Stimulated activated CD4-positive, alpha-beta T cell treated with anti-CD3 and anti-CD28 coated beads, TNF-alpha, amount 100 ng/mL, for 24 hours (primary cell): ENCODE data around the gene LUZP1.

Experiments
- DNase-seq, 3 experiments: peaks; one replicate each; pipeline ENCODE4 v3.0.0-alpha.2; 2020; ENCODE audit warnings: low read depth in 3 of 3

Gene LUZP1

DNA sequence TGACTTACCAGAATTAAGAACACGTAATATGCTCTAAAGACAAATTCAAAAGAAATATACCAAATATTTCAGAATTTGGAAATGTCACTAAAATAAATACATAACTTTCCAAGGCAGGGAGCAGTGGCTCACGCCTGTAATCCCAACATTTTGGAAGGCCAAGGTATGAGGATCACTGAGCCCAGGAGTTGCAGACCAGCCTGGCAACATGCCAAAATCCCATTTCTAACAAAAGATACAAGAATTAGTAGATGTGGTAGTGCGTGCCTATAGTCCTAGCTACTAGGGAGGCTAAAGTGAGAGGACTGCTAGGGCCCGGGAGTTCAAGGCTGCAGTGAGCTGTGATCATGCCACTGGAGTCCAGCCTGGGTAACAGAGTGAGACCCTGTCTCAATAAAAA is 11.7 kb downstream of the LUZP1 start:
- no peak for DNase-seq

DNA sequence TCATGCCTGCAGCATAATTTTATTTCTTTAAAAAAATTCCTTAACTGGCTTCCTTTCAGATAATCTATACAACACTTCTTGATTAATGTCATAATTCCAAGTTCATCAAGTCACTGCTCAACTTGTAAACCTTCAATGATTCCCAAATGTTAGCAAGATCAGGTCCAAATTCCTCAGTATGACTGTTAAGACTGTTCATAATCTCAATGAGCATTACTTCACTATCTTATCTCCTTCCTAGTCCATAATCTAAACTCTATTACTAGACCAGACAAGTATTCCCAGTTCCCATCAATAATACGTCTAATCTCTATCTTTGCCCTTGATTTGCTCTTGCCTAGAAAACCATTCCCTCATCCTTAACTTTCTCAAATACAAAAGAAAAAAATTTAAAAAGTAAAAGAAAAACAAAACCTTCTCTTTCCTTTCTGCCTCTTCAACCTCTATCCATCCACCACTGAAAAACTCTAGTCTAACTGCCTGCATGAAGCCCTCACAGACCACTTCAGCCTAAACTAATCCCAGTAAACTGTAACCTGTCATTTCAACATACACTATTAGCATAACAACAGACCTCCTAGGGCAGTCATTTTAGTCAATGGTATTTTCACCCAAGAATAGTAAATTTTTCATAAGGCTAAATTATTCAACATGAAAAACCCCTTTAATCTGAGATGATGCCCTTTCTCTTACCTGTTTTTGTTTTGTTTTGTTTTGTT is 15.5 kb downstream of the LUZP1 start:
- DNase-seq, result no peak

DNA sequence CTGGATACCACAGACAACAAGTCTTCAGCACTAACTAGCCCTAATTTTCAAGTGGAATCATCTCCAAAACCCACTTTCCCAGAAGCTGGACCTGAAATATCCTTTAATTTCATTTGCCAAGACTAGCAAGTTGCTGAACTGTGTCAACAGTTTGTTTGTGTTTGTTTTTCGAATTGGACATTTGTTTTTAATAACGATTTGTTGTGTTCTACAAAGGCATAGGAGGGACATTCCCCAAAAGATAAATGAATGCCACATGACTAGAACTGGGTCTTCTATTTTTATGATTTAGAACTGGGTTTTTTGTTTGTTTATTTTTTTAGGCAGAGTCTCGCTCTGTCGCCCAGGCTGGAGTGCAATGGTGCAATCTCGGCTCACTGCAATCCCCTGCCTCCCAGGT is 17.9 kb downstream of the LUZP1 start:
- no peak for DNase-seq

DNA sequence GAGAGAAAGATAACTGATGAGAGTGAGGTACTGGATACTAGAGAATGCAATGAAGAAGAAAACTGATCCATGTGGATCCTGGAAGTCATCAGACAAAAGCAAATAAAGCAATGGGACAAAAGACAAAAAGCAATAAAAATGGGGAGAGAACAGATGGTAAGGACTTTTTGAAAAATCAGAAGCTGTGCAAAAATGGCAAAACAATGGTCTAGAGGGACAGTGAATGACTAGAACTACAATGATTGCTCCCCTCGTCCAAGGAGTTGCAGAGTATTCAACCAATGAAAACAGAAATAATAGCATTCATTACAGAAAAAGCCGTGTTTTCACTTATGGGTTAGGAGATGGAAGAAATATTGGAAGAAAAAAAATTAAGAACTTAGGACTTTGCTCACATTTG is 18.5 kb downstream of the LUZP1 start:
- DNase-seq, result no peak

DNA sequence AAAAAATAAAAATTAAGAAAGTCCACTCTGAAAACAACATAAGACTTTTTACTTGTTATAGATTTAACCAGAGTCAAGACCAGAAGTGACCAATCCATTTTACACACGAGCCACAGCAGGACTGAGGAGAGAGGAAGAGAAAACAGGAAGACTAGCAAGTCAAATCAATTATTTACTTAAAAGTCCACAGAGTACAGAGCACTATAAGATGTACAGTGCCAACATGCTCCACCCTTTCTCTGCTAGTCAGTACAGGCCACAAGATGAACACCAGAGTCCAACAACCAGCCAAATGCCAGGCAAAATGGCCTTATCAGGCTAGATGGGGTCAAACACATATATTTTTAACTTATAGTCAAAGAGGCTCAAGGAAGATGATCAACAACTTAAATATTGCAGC is 19.5 kb downstream of the LUZP1 start:
- DNase-seq, result no peak

DNA sequence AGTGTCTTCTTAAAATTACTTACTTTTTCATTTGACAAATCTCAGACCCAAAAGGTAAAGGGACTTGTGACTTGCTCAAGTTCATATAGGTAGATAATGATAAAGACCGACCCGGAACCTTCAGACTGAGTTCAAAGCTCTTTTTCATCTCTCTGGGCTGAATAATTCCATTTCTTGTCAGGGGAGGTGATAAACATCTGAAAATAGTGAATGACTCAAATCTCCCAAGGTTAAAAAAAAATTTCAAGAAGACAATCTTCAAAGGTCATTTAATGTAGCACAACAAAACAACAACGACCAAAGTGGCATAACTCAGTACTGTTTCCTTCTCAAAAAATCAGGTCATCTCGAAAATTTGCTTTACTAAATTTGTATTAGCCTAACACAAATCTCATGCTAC is 20.6 kb downstream of the LUZP1 start:
- no peak for DNase-seq

DNA sequence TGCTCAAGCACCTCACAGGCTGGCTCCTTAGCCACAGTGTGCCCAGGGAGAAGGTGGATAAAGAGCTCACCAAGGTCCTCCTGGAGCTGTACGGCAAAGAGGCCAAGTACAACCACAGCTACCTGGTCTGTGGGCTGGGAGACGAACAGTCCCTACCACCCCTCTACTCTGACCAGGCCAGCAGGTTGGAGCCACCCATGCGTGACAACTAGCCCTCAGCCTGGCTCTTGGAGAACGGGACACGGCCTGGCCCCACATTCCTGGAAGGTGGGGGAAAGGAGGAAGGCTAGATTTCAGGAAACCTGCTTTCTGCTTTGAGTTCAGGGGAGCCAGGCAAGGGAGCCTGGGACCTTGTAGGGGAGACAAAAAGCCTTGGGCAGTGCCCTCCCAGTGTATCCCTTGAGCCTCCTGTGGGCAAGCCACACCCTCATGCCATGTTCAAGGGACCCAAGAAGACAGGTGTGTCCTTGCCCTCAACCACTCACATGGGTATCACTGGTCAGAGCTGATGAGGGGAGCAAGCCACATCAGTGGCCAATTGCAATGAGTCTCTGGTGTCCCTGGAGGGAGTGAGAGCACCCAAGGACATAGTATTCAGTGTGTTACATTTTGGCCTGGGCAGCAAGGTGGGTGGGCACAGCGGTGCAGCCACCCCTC is 27.6 kb downstream of the LUZP1 start:
- no peak for DNase-seq

DNA sequence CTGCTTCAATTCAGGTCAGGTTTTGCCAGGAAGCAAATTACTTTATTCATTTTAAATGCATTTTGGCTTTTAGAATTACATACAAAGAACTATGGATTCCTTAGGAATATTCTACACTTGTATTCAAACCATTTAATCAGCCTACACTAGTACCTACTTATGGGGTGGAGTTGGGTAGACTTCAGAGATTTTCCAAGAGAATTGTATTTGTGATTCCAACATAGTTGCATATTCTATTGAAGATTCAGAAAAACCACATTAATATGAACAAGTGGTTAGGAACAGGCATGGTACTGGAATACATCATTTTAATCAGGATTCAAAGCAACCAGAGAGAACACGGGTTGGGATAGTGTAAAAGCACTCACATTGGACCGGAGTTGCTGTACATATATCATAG is 33.4 kb downstream of the LUZP1 start:
- no peak for DNase-seq

DNA sequence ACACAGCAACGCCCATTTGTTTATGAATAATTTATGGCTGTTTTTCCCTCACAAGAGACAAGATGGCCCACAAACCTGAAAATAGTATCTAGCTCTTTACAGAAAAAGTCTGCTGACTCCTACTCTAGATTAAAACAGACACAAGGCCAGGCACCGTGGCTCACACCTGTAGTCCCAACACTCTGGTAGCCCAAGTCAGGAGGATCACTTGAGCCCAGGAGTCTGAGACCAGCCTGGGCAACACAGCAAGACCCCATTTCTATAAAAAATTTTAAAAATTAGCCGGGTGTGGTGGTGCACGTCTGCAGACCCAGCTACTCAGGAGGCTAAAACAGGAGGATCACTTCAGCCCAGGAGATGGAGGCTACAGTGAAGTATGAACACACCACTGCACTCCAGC is 34.6 kb downstream of the LUZP1 start:
- no peak for DNase-seq

DNA sequence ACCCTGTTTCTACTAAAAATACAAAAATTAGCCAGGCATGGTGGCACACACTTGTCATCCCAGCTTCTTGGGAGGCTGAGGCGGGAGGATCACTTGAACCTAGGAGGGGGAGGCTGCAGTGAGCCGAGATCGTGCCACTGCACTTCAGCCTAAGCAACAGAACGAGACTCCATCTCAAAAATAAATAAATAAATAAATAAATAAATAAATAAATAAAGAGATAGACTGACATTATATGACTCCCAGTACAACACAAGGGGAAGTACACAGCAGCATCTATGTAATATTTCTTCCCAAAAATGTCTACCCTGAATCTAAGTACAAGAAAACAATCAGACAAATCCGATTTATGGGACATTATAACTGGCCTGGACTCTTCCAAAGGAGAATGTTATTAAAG is 35.1 kb downstream of the LUZP1 start:
- DNase-seq, result no peak

DNA sequence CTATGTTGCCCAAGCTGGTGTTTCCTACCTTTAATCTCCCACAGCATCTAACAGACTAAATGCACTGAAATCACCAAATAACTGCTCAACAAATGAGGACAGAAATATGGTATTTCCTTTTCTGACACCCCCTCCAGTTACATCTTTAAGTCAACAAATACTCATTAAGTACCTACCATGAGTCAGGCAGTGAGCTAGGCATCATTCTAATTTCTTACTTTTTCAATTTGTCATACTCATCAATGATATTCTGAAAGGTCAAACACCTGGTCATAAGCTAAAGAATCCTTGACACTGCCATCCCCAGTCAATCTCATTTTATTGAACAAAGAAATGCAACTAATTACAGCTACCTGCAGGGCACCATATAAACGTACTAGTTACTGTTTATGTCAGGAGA is 36.6 kb downstream of the LUZP1 start:
- no peak for DNase-seq

DNA sequence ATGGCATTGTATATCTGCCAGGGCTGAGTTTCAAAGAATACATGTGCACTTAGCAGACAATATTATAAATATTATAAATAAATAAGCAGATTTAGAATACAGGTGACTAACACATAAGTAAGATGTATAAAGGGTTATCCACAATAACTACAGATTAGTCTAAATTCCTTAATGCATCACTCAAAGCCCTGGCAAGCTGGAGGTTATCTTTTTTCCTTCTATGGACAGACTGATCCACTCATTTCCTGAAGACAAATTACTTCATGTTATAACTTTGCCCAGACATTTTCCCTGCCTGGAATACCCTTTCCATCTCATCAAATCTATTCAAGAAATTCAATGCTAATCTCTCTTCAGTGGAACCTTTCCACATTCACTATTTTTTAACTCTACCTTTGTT is 38.8 kb downstream of the LUZP1 start:
- DNase-seq, result no peak

DNA sequence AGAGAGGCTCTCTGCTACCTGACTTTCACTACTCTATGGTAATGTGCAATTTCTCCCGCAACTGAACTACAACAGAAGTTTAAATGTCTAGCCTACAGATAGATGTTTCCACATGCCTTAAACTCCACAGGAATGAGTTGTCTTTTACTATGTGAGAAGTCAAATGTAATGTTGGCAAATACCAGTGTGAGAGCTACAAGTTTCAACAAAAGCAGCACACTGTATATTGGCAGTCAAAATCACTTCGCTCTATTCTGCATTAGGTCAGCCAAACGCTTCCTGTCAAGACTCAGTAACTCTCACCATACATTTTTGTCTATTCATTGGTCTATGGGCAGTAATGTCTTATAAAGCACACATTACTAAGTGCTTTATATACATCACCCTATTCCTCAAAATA is 41.9 kb downstream of the LUZP1 start:
- no peak for DNase-seq

DNA sequence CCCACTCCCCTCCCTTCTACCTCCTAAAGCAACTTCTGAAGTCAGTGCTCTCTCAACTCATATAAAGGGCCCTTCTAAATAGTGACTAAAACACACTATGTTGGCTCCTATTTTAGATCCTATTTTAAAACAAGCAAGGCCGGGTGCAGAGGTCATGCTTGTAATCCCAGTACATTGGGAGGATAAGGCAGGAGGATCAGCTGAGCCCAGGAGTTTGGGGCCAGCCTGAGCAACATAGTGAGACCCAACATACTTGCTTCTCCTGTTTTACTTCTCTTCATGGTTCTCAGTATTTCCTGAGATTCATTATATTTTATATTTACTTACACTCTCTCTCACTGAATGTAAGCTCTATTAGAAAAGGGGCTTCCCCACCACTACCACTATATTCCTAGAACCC is 42.5 kb downstream of the LUZP1 start:
- DNase-seq, result no peak

DNA sequence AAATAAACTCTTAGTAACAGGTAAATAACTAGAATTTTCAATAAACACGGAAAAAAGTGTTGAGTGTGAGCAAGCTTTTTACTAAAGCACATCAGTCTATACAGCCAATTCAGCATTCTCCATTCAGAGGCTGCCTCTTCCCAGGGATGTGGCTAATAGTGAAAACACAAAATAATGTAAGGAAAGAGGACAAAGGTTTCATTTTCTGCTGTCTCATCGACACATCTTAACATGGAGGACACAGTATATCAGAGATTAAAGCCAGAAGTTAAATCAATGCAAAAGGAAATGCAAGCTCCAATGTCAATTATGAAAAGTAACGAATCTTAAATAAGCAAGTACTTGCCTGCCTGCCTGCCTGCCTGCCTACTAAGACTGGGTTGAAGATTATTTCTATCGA is 43.2 kb downstream of the LUZP1 start:
- DNase-seq, result no peak

DNA sequence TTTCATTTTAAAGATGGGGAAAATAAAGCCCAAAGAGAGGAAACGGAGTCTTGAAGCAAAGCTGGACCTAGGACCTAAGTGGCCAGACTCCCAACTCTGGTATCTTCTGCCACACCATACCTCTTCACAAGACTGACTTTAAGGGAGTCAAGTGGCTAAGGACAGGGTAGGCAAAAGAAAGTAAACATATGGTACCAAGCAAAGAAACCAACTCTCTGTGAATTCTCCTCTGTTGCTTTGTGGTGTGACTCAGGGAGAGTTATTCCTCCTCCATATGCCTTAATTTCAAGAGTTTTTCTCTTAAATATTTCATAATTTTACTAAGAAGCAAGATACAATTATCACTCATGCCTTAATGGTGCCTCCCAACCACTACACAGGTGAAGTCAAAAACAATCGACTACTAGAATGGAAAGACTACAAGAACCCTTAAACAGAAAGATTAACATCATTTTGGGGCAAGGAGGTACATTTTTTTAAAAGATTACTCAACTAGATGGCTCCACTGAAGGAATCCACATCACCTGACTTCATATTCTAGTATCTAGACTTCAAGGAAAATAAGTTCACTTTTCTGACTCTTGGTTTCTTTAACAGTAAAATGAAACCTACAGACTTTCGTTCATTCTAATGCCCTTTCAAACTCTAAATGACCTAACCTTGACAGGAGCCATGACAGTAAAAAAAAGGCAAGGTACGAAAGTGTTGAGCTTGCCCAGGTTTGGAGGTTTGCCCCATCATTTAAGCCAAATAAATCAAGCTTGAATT is 44.2 kb downstream of the LUZP1 start:
- DNase-seq, result no peak

DNA sequence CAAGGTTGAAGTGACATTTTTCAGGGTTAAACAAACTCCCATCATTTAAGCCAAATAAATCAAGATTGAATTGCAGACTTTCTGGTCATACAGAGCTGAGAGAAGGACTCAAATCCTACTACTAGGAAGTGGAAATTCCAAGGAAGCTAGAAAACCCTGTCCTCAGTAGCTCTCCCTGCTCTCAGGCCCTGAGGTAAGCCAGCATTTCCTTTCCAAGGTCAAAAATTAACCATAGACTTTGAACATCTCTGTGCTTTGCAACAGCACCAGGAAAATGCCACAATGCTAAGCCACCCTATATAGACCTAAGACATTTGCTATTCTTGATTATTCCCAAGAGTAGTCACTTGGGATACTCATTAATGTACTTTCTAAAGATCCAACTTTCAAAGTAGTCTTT is 45.1 kb downstream of the LUZP1 start:
- DNase-seq, result no peak

DNA sequence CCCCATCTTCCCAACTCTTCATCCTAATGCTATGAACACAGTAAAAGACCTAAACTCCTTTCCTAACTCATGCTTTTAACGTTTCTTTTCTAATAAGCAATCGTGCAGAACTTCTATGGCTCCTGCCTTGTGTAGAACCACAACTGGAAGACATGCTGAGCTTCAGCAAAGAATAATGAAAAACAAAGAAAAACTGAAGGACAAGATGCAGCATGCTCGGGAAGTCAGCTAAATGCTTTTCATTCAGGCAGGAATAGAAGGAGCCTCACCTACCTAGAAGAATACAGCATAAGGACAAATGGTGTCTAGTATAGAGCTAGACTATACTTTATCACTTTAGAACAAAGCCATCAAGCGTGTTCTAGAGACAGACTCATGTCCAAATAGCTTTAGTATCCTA is 45.9 kb downstream of the LUZP1 start:
- no peak for DNase-seq

DNA sequence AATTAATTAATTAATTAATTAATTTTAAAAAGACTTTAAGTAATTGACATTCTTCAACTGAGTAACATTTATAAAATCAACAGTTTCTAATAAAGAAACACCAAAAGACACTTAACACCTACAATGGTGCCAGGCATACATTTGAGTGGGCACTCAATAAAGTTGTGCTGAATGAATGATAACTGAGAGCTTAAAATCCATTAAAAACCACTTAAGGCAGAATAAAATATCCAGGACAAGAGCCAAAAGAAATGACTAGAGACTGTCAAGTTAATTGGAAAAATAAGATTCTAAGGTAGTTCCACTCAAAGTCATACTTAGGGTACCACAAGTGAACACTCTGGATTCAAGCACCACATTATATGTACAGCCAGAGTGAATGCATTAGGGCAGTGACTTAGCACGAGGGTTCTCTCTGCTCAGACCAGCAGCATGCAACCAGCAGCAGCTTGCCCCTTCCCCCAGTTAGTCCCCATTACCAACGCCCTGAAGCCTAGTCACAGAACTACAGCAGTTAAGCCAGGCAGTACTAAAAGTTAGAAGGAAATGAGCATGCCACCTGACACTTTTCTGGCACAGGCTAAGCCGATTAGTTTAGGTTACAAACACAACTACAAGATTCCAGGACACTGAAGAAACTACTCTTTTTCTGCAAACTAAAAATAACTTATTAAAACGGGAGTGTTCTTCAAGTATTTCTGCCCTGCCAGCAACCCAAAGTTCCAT is 46.5 kb downstream of the LUZP1 start:
- no peak for DNase-seq

DNA sequence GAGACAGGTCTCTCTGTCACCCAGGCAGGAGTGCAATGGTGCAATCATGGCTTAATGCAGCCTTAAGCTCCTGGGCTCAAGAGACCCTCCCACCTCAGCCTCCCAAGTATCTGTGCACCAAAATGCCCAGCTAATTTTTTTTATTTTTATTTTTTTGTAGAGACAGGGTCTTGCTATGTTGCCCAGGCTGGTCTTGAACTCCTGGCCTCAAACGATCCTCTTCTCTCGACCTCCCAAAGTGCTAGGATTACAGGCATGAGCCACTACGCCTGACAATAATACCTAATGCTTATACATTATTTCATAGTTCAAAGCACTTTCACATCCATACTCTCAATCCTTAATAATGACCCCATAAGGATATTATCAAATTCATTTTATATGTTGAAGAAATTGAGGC is 48.3 kb downstream of the LUZP1 start:
- no peak for DNase-seq

DNA sequence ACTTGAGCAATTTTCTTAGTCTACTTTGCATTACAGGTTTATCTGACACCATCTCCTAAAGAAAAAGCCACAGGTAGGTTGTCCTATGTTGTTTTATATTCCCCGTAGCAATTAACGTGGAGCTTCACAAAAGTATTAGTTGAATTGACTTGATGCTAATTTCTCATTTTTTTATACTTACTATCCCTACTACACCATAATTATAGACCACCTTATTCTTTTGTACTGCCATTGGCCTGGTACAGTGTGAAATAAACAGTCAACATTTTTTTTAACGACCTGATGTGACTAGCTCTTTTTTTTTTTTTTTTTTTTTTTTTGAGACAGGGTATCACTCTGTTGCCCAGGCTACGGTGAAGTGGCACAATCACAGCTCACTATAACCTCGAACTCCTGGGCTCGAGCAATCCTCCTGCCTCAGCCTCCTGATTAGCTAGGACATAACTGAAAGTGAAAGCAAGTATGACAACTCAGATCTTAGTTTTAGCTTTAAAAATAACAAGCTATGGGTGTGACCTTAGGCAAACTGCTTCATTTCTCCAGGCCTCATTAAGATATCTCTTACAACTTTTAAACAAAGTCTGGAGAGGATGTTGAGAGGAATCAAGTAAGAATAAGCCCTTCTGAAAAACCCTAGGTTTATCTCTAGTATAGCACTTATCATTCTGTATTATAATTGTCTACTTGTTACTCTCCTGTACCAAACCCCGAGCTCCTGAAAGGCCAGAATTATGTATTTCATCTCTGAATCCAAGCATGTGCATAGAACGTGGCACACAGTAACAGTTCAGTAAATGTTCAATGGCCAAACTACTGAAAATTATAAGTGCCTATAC is 49.5 kb downstream of the LUZP1 start:
- DNase-seq, result no peak

DNA sequence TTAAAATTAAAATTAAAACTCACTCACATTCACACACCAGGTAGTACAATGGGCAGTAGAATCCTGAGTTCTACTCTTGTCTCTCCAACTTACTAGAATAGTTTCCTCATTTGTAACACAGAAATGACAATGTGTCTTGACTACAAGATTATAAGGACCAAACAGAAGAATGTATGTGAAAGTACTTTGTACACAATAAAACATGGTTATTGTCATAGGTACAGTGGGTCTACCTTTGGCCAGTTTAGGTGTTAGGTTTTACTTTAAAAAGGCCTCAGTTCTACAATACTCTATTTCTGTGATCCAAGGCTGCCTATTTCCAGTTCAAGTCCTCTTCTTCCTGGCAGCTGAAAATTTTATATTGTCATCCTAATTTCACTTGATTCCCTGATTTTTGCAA is 50.2 kb downstream of the LUZP1 start:
- no peak for DNase-seq
